Testis (tissue), 2 donors: ENCODE data around the gene REC114.

Experiments
- POLR2A ChIP-seq: fragments of 450-650 bp; IDR thresholded peaks from one replicate; pipeline ENCODE4 v1.6.1; 2017; ENCODE audit warnings: antibody characterized with exemption, mild to moderate bottlenecking, moderate library complexity
- TF ChIP-seq, protein P1 (sequence below), 3 experiments: fragments of 450-650 bp in 2 of 3; fragments of 200-600 bp in 1 of 3; sonication (generic) in 1 of 3; IDR thresholded peaks; one replicate each; pipeline ENCODE4 v1.5.1; 2016 to 2019; ENCODE audit warnings: antibody characterized with exemption in 3 of 3, mild to moderate bottlenecking in 2 of 3, moderate library complexity in 1 of 3

DNA sequence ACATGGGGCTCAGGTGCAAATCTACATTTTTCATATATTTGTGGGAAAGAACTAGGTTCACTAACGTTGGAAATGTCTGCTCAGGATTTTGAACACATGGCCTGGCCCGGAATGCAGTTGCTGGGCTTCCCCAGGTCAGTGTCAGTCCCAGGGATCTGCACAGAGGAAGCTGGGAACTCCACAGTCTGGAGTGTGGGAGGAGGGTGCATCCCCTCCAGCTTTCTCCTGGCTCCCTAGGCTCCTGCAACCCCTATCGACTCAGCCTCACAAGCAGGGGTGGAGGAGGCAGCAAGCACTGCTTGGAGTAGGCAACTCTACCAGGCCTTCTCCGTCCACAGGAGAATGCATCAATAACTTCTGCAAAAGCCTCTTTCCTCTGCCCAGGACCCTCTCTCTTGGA, 44.1 kb upstream of the REC114 start:
- TF ChIP-seq, protein P1, sequence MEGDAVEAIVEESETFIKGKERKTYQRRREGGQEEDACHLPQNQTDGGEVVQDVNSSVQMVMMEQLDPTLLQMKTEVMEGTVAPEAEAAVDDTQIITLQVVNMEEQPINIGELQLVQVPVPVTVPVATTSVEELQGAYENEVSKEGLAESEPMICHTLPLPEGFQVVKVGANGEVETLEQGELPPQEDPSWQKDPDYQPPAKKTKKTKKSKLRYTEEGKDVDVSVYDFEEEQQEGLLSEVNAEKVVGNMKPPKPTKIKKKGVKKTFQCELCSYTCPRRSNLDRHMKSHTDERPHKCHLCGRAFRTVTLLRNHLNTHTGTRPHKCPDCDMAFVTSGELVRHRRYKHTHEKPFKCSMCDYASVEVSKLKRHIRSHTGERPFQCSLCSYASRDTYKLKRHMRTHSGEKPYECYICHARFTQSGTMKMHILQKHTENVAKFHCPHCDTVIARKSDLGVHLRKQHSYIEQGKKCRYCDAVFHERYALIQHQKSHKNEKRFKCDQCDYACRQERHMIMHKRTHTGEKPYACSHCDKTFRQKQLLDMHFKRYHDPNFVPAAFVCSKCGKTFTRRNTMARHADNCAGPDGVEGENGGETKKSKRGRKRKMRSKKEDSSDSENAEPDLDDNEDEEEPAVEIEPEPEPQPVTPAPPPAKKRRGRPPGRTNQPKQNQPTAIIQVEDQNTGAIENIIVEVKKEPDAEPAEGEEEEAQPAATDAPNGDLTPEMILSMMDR (IDR thresholded peaks at IDR 0.05) = no peak
- no peak for TF ChIP-seq POLR2A
